Measurements from ENCODE around the gene TRIM26. TPM values are rescaled to one million over a fixed set of nuclear protein-coding genes. Genes with fewer than 3 reads are reported as not detected.

The TRIM26 gene
- total RNA-seq, 1 donor from 2014 or later = 46.3 TPM

DNA sequence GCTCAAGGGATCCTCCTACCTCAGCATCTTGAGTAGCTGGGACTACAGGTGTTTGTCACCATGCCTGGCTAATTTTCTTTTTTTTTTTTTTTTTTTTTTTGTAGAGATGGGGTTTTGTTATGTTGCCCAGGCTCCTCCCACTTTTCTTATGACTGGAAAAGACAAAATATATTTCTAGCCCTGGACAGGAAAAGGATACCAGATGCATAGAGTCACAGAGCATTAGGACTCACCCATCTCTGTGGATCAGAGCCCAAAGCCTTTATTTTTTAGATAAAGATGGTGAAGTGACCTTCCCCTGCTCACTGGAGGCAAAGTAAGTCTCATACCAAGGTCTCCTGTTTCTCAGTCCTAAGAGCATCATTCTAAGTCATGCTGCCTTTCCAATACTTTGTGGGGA, 55.6 kb downstream of the TRIM26 start:
- no peak for DNase-seq (ENCODE audit: extremely low spot score, unreplicated experiment)
- TF ChIP-seq, protein P1, sequence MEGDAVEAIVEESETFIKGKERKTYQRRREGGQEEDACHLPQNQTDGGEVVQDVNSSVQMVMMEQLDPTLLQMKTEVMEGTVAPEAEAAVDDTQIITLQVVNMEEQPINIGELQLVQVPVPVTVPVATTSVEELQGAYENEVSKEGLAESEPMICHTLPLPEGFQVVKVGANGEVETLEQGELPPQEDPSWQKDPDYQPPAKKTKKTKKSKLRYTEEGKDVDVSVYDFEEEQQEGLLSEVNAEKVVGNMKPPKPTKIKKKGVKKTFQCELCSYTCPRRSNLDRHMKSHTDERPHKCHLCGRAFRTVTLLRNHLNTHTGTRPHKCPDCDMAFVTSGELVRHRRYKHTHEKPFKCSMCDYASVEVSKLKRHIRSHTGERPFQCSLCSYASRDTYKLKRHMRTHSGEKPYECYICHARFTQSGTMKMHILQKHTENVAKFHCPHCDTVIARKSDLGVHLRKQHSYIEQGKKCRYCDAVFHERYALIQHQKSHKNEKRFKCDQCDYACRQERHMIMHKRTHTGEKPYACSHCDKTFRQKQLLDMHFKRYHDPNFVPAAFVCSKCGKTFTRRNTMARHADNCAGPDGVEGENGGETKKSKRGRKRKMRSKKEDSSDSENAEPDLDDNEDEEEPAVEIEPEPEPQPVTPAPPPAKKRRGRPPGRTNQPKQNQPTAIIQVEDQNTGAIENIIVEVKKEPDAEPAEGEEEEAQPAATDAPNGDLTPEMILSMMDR (conservative IDR thresholded peaks at IDR 0.05) = no peak
- H3K4me1 Mint-ChIP-seq (ENCODE audit: unreplicated experiment) = peaks cover 15% of the 10 kb centered on the region
- H3K27me3 Mint-ChIP-seq = peaks cover 71% of the 10 kb centered on the region
- H3K27ac Mint-ChIP-seq = no peak overlapping the region
- no peaks in the 10 kb centered on the region for H3K36me3 Mint-ChIP-seq
- H3K4me3 Mint-ChIP-seq = no peak overlapping the region
- H3K9me3 Mint-ChIP-seq = no peaks in the 10 kb centered on the region

DNA sequence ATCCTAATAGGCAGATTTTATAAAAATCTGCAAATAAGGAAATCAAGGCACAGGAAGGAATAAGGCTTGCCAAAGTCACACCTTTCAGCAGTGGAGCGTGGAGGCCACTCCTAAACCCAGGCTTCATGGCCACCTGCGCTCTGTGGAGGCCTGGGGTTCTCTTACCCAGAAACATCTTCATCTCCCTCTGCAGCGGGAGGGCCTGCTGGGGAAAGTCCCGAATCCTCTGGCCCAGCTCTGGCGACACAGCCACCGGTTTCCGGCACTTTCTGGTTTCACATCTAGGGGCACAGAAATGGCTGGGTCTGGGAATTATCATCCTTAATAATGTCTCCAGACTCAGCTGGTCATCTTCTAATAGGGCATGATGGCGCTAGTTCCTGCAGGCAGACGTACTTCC, 56.4 kb downstream of the TRIM26 start:
- H3K4me3 Mint-ChIP-seq = no peak overlapping the region
- H3K27ac Mint-ChIP-seq = no peak overlapping the region
- DNase-seq (ENCODE audit: extremely low spot score, unreplicated experiment) = no peak

GRCh38 chr6:30156262-30156599, 57.0 kb downstream of the TRIM26 start:
- Mint-ChIP-seq H3K36me3 (no peaks in the 10 kb centered on the region), H3K27me3 (peaks cover 72% of the 10 kb centered on the region), H3K4me1 (ENCODE audit: unreplicated experiment) (peaks cover 15% of the 10 kb centered on the region), H3K27ac (peak overlapping the region; percentile 47), H3K4me3 (no peak overlapping the region), H3K9me3 (no peaks in the 10 kb centered on the region)
- DNase-seq (ENCODE audit: extremely low spot score, unreplicated experiment) = no peak
- TF ChIP-seq, protein P1 (conservative IDR thresholded peaks at IDR 0.05) = no peak

More for the DNA sequence above, 56.4 kb downstream of the TRIM26 start:
- Mint-ChIP-seq H3K27me3 (peaks cover 75% of the 10 kb centered on the region), H3K4me1 (ENCODE audit: unreplicated experiment) (peaks cover 15% of the 10 kb centered on the region), H3K36me3 (no peaks in the 10 kb centered on the region), H3K9me3 (no peaks in the 10 kb centered on the region)
- TF ChIP-seq, protein P1 (conservative IDR thresholded peaks at IDR 0.05) = no peak

DNA sequence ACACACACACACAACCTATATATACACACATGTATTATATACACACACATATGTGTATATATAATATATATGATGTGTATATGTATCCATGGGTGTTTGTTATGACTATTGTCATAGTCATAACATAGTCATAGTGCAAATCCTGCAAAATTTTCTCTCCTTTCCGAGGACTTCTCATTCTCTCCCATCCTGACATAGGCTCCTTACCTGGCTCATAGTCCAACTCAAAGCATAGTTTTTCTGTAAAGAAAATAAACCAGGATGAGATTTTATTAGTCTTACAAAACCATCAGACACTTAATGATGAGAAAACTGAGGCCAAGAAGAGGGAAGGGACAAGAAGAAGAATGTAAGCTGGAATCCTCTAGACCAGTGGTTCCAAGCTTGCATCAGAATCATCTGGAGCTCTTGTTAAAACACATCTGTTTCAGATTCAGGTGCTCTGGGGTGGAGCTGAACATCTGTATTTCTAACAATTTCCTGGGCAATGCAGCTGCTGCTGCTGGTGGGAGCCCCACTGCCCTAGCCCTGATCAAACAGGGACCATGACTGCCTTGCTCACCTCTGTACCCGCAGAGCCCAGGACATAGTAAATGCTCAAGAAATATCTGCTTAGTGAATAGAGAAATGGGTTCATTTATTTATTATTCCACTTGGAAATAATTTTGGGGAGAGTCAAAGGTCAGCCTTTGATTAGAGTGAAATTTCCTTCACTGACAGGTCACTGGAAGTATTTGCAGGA, 57.5 kb downstream of the TRIM26 start:
- peaks cover 75% of the 10 kb centered on the region for H3K27me3 Mint-ChIP-seq
- H3K9me3 Mint-ChIP-seq = no peaks in the 10 kb centered on the region
- peaks cover 15% of the 10 kb centered on the region for H3K4me1 Mint-ChIP-seq (ENCODE audit: unreplicated experiment)
- DNase-seq (ENCODE audit: extremely low spot score, unreplicated experiment) = no peak
- TF ChIP-seq, protein P1 (conservative IDR thresholded peaks at IDR 0.05) = no peak
- H3K27ac Mint-ChIP-seq = peak overlapping the region; percentile 47
- no peak overlapping the region for H3K4me3 Mint-ChIP-seq
- no peaks in the 10 kb centered on the region for H3K36me3 Mint-ChIP-seq

DNA sequence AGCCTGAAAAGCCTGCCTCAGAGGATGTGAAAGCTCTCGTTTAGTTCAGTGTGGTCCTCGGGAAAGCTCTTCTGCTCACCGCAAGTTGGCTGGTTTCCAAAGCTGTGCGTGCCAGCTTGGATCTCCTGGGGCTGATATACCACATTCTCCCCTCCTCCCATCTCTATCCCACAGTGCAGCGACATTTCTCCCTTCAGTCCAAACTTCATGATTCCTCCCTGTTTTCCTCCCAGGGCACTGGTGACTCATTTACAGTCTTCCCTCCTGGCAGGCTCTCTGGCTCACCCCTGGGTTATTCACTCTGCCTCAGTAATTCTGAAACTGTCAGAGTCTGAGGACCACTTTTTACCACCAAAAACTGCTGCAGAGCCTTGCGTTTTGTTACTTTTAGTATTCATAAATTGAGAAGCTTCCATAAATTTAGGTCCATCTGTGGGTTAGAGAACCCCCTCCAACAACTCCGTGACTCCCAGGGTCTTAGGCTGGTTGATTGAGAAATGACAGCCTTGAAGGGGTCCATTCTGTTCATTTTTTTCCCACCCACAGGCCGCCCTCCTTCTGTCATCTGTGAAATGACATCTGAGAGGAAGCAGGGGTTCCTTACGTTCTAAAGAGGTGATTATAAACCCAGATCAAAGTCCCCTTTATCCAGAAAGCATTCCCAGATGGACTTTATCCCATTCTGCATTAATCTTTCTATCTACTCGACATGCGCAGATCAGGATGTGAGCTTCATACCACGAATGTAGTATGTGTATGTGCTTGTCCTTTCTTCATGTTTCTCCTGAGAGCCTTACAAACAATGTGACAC, 58.3 kb downstream of the TRIM26 start:
- Mint-ChIP-seq H3K4me3 (peak overlapping the region; percentile 26), H3K4me1 (ENCODE audit: unreplicated experiment) (peaks cover 20% of the 10 kb centered on the region), H3K27me3 (peaks cover 75% of the 10 kb centered on the region), H3K36me3 (no peaks in the 10 kb centered on the region), H3K9me3 (no peaks in the 10 kb centered on the region), H3K27ac (peak overlapping the region; percentile 58)
- DNase-seq (ENCODE audit: extremely low spot score, unreplicated experiment) = no peak
- TF ChIP-seq, protein P1 (conservative IDR thresholded peaks at IDR 0.05) = no peak
